ENCODE results near the gene EGR2. TPM values are rescaled to one million over a fixed set of nuclear protein-coding genes. Genes with fewer than 3 reads are reported as not detected.

The EGR2 gene
- total and polyA plus RNA-seq, 4 donors: 0.82 to 15.5 (median 5.4) TPM

DNA sequence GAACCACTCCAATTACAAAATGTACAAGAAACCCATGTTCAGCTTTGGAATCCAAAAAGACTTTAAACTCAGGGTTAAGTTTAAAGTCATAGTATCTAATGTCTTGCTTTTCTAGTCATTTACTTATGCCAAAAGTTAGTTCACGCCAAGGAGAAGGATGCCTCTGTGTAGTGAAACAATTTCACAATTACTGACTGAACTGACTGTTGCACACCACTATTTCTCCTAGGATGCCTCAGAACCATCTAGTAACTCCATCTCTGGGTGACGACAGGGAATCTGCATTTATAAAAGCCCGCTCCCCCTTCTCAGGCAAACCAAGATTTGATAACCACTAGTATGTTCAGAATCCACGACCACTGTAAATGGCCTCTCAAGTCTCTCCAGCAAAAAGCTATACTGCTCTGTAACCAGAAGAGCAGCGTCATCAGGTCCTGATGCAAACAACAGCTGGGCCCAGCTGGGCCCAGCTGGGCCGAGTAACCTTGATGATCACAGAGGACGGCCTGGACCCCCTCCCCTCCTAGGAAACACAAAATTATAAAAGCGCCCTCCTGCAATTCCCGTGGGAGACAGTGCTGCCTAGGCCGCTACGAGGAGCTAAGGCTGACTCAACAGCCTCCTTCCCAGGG, 12.3 kb downstream of the EGR2 start:
- H3K36me3 ChIP-seq (ENCODE audit: control insufficient read depth in 4 of 4, insufficient read depth in 4 of 4, low read length in 4 of 4): peaks cover 0 to 14% (median 3%) of the 10 kb centered on the region in 4 donors
- H3K4me1 ChIP-seq (ENCODE audit: control insufficient read depth in 5 of 5, insufficient read depth in 5 of 5, low read length in 5 of 5): peaks cover 3 to 37% (median 11%) of the 10 kb centered on the region in 5 donors
- no peaks in the 10 kb centered on the region for H3K9me3 ChIP-seq (ENCODE audit: control insufficient read depth in 4 of 4, insufficient read depth in 3 of 4, low read length in 3 of 4)
- 41 to 47% methylated on average over 11 of the region's 11 CpGs for WGBS, 2 donors
- TF ChIP-seq, protein P1, sequence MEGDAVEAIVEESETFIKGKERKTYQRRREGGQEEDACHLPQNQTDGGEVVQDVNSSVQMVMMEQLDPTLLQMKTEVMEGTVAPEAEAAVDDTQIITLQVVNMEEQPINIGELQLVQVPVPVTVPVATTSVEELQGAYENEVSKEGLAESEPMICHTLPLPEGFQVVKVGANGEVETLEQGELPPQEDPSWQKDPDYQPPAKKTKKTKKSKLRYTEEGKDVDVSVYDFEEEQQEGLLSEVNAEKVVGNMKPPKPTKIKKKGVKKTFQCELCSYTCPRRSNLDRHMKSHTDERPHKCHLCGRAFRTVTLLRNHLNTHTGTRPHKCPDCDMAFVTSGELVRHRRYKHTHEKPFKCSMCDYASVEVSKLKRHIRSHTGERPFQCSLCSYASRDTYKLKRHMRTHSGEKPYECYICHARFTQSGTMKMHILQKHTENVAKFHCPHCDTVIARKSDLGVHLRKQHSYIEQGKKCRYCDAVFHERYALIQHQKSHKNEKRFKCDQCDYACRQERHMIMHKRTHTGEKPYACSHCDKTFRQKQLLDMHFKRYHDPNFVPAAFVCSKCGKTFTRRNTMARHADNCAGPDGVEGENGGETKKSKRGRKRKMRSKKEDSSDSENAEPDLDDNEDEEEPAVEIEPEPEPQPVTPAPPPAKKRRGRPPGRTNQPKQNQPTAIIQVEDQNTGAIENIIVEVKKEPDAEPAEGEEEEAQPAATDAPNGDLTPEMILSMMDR (IDR thresholded peaks at IDR 0.05; ENCODE audit: control extremely low read depth, extremely low read depth): no peak
- H3K4me3 ChIP-seq: peak overlapping the region; percentile 93
- no peak for ATAC-seq (ENCODE audit: insufficient read depth, low FRiP score)
- peak overlapping the region; percentile 78 to 98 for H3K9ac ChIP-seq (ENCODE audit: insufficient read depth in 1 of 2, low read length in 2 of 2)
- H3K27ac ChIP-seq (ENCODE audit: low read depth in 1 of 2, low read length in 1 of 2): peak overlapping the region; percentile 95 to 99
- H3K27me3 ChIP-seq (ENCODE audit: control insufficient read depth in 3 of 3, insufficient read depth in 3 of 3, low read length in 2 of 3): no peaks in the 10 kb centered on the region
- DNase-seq: peak; percentile 93 to 98 (median 97)

DNA sequence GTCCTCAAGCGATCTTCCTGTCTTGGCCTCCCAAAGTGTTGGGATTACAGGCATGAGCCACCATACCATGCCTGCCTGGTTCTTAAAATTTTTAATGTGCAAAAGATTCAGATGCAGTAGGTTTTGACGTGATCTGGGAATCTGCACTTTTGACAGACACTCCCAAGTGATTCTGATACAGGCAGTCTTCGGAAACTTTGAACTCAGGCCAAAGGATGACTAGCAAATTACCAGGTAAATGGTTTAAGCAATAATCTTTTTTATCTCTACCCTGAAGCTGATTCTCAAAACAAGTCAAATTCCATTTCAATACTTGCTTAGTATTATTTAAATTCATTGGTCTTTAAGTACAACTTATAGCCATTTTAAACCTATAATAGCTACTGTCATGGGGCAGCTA, 14.3 kb downstream of the EGR2 start:
- ATAC-seq (ENCODE audit: insufficient read depth, low FRiP score) (no peak), DNase-seq (no peak)
- H3K27me3 ChIP-seq (ENCODE audit: control insufficient read depth in 3 of 3, insufficient read depth in 3 of 3, low read length in 2 of 3): no peaks in the 10 kb centered on the region
- H3K9ac ChIP-seq (ENCODE audit: insufficient read depth in 1 of 2, low read length in 2 of 2): no peak overlapping the region
- peaks cover 3 to 27% (median 5%) of the 10 kb centered on the region in 5 donors for H3K4me1 ChIP-seq (ENCODE audit: control insufficient read depth in 5 of 5, insufficient read depth in 5 of 5, low read length in 5 of 5)
- no peak overlapping the region for H3K27ac ChIP-seq (ENCODE audit: low read depth in 1 of 2, low read length in 1 of 2)
- no peaks in the 10 kb centered on the region for H3K9me3 ChIP-seq (ENCODE audit: control insufficient read depth in 4 of 4, insufficient read depth in 3 of 4, low read length in 3 of 4)
- 97 to 98% methylated on average over 3 of the region's 3 CpGs for WGBS, 2 donors
- TF ChIP-seq, protein P1 (IDR thresholded peaks at IDR 0.05; ENCODE audit: control extremely low read depth, extremely low read depth): no peak
- peaks cover 0 to 6% (median 3%) of the 10 kb centered on the region in 4 donors for H3K36me3 ChIP-seq (ENCODE audit: control insufficient read depth in 4 of 4, insufficient read depth in 4 of 4, low read length in 4 of 4)
- H3K4me3 ChIP-seq: no peak overlapping the region

DNA sequence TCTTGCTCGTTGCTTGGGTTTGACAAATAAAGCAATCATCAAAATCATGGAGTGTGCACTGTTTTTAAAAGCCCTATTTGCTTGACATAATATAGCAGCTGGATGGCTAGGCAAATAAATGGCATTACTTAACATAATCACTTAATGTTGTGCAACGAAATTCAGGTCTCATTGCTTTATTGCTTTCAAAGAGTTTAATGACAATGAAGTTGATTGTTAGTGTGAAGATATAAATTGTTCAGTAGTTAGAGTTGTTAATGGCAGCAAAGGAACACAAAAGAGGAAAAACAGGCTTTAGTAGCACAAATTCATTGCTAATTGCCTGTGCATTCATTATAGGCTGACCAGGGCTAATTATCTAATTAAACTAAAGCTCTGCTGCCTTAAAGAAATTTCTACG, 19.3 kb downstream of the EGR2 start:
- DNase-seq: no peak
- no peak for ATAC-seq (ENCODE audit: insufficient read depth, low FRiP score)

More for the DNA sequence above, 19.3 kb downstream of the EGR2 start:
- Histone ChIP-seq H3K36me3 (ENCODE audit: control insufficient read depth in 4 of 4, insufficient read depth in 4 of 4, low read length in 4 of 4) (no peaks in the 10 kb centered on the region), H3K4me3 (no peak overlapping the region), H3K9ac (ENCODE audit: insufficient read depth in 1 of 2, low read length in 2 of 2) (no peak overlapping the region), H3K4me1 (ENCODE audit: control insufficient read depth in 5 of 5, insufficient read depth in 5 of 5, low read length in 5 of 5) (peaks cover 0 to 29% (median 8%) of the 10 kb centered on the region in 5 donors), H3K27ac (ENCODE audit: low read depth in 1 of 2, low read length in 1 of 2) (no peak overlapping the region), H3K9me3 (ENCODE audit: control insufficient read depth in 4 of 4, insufficient read depth in 3 of 4, low read length in 3 of 4) (no peaks in the 10 kb centered on the region), H3K27me3 (ENCODE audit: control insufficient read depth in 3 of 3, insufficient read depth in 3 of 3, low read length in 2 of 3) (no peaks in the 10 kb centered on the region)
- WGBS, 2 donors: 75 to 83% methylated on average over 3 of the region's 3 CpGs
- TF ChIP-seq, protein P1 (IDR thresholded peaks at IDR 0.05; ENCODE audit: control extremely low read depth, extremely low read depth): no peak

All from lung (tissue), 12 donors.